GM23248 (cell line): ENCODE measurements around the gene SMARCA2. TPM values are rescaled to one million over a fixed set of nuclear protein-coding genes. Genes with fewer than 3 reads are reported as not detected.

Source experiments
- DNase-seq: peaks from one replicate; pipeline ENCODE4 v3.0.0-alpha.2; 2015
- H2AFZ ChIP-seq: fragments of 200-600 bp; sonication (generic); 2 replicates; pipeline ENCODE4 v1.6.1; 2016; ENCODE audit warnings: antibody characterized with exemption
- H3F3A ChIP-seq: fragments of 200-600 bp; sonication (generic); 2 replicates; pipeline ENCODE4 v1.6.1; 2016; ENCODE audit warnings: mild to moderate bottlenecking, antibody characterized with exemption, mixed run types; ENCODE audit not compliant: insufficient read depth
- H3K27ac ChIP-seq: fragments of 200-600 bp; sonication (generic); 2 replicates; pipeline ENCODE4 v1.5.1; 2016; ENCODE audit warnings: mild to moderate bottlenecking
- H3K27me3 ChIP-seq: fragments of 200-600 bp; sonication (generic); replicated peaks from 2 replicates; pipeline ENCODE4 v1.6.1; 2016; ENCODE audit warnings: mild to moderate bottlenecking; ENCODE audit not compliant: insufficient read depth
- H3K36me3 ChIP-seq: fragments of 200-600 bp; sonication (generic); 2 replicates; pipeline ENCODE4 v1.6.1; 2016; ENCODE audit warnings: low read depth, mild to moderate bottlenecking
- H3K4me1 ChIP-seq: fragments of 200-600 bp; sonication (generic); 2 replicates; pipeline ENCODE4 v1.6.1; 2016; ENCODE audit warnings: mild to moderate bottlenecking; ENCODE audit not compliant: insufficient read depth
- H3K4me2 ChIP-seq: fragments of 200-600 bp; sonication (generic); one replicate; pipeline ENCODE4 v1.6.1; 2016; ENCODE audit warnings: mild to moderate bottlenecking; ENCODE audit not compliant: unreplicated experiment
- H3K4me3 ChIP-seq: fragments of 200-600 bp; sonication (generic); 2 replicates; pipeline ENCODE4 v1.5.1; 2016; ENCODE audit warnings: mild to moderate bottlenecking
- H3K79me2 ChIP-seq: fragments of 200-600 bp; sonication (generic); 2 replicates; pipeline ENCODE4 v1.6.1; 2016; ENCODE audit warnings: mild to moderate bottlenecking; ENCODE audit not compliant: insufficient read depth
- H3K9ac ChIP-seq: fragments of 200-600 bp; sonication (generic); 2 replicates; pipeline ENCODE4 v1.6.1; 2016; ENCODE audit warnings: mild to moderate bottlenecking
- H3K9me2 ChIP-seq: fragments of 200-600 bp; sonication (generic); 2 replicates; pipeline ENCODE4 v1.6.1; 2016; ENCODE audit warnings: mixed run types, mild to moderate bottlenecking, moderate library complexity; ENCODE audit not compliant: insufficient read depth
- H3K9me3 ChIP-seq: fragments of 200-600 bp; sonication (generic); one replicate; pipeline ENCODE4 v1.6.1; 2017; ENCODE audit warnings: low read depth
- H4K20me1 ChIP-seq: fragments of 200-600 bp; sonication (generic); 2 replicates; pipeline ENCODE4 v1.6.0; 2016; ENCODE audit not compliant: insufficient read depth
- EZH2 ChIP-seq: fragments of 200-600 bp; sonication (generic); IDR thresholded peaks from 2 replicates; pipeline ENCODE4 v1.6.1; 2018; ENCODE audit warnings: antibody characterized with exemption, mild to moderate bottlenecking; ENCODE audit not compliant: insufficient read depth, poor library complexity, severe bottlenecking
- EZH2phosphoT487 ChIP-seq: fragments of 200-600 bp; sonication (generic); IDR thresholded peaks from 2 replicates; pipeline ENCODE4 v1.6.1; 2018; ENCODE audit warnings: antibody characterized with exemption, moderate library complexity, mild to moderate bottlenecking, low read depth; ENCODE audit not compliant: insufficient read depth
- WGBS, 2 experiments: methylation state at CpG; one replicate each; pipeline ENCODE4 v1.1.6; 2015 to 2017; ENCODE audit warnings: low lambda C conversion rate in 2 of 2, low coverage in 1 of 2; ENCODE audit errors: missing lambda C conversion rate in 2 of 2; 5-methylcytosine and 5-hydroxymethylcytosine counted together
- in situ Hi-C: fragments of 300-500 bp; cut with MboI; formaldehyde crosslinking; loops from 2 replicates; pipeline ENCODE4 v1.15.0; 2020
- polyA plus RNA-seq: library from polyadenylated mRNA; unstranded; fragments of >200 nt; fragmentation: Nextera tagmentation; extraction: Ambion mirVana; gene quantifications from 2 replicates; pipeline ENCODE4 v1.2.1, GENCODE V29; 2016
- total RNA-seq: library from RNA; depleted of rRNA; stranded (reverse); fragments of >200 nt; shearing (Covaris generic); gene quantifications from 2 replicates; pipeline ENCODE4 v1.2.3, GENCODE V29; 2014

The SMARCA2 gene
- total and polyA plus RNA-seq, 2 experiments from 2014 or later, result 26.7 to 47.4 TPM

DNA sequence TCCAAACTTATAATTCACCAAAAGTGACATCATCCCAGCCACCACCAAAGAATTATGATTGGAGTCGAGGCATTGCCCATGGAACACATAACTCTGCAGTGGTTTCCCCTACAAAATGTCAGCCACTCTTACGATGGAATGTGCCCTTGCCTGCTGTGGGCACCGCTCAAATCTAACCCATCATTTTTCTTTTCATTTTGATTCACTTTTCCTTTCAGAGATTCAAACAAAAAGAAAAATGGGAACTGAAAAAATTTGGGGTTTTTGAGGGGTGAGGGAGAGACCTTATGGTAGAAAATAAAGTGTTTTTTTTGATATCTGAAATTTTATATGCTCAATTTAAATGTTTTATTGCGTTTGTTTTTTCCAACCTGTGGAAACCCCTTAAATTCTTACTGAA is 28.1 kb downstream of the SMARCA2 start:
- in situ Hi-C loops, result no loop called here
- Histone ChIP-seq H3F3A (no peaks in the 10 kb centered on the region), H3K4me2 (no peak overlapping the region), H3K27me3 (no peaks in the 10 kb centered on the region), H3K36me3 (peaks cover 22% of the 10 kb centered on the region; the same call in 1 of the 2 replicates), H3K79me2 (peaks cover 13% of the 10 kb centered on the region; the same call in 1 of the 2 replicates), H2AFZ (no peak overlapping the region), H3K9ac (no peak overlapping the region), H3K4me1 (peaks cover 1% of the 10 kb centered on the region; the same call in 1 of the 2 replicates), H3K9me2 (no peaks in the 10 kb centered on the region), H3K4me3 (no peak overlapping the region), H3K27ac (no peak overlapping the region), H4K20me1 (no peaks in the 10 kb centered on the region), H3K9me3 (no peaks in the 10 kb centered on the region)
- TF ChIP-seq EZH2, result no peak
- no peak for TF ChIP-seq EZH2phosphoT487
- DNase-seq, result no peak
- 74 to 76% methylated on average over 4 of the region's 4 CpGs for WGBS, 2 experiments

DNA sequence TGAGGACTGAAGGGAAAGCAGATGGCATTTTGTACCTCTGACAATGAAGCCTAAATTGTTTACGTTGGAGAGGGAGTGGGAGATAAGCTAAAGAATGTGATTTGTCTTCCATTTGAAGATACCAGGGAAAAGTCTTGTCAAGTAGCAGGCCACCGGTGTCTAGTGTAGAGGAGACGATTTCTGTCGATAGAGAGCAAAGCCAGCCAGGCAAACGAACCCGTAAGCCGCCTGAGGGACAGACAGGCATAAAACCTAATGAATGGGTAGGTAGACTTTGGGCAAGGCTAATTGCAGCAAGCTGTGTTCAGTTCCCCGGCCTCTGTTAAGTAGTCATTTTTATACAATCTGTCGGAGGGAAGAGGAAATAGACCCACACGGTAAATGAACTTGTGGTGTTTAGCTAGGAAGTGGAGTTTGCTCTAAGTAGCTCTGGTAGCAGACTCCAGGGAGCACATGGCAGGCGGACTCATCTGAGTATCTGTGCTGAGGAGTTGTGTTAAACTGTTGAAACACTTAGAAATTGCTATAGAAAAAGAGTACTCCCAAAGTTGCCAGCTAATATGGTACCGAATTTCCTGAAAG is 28.8 kb downstream of the SMARCA2 start:
- in situ Hi-C loops, result no loop called here
- no peak overlapping the region for H3K4me3 ChIP-seq
- H3K79me2 ChIP-seq, result peaks cover 6% of the 10 kb centered on the region; the same call in 1 of the 2 replicates
- no peaks in the 10 kb centered on the region for H3K27me3 ChIP-seq
- no peaks in the 10 kb centered on the region for H3K4me1 ChIP-seq
- TF ChIP-seq EZH2phosphoT487 (no peak), EZH2 (no peak)
- no peak for DNase-seq
- WGBS, 2 experiments, result 92 to 96% methylated on average over 12 of the region's 12 CpGs
- no peak overlapping the region for H3K27ac ChIP-seq
- H4K20me1 ChIP-seq, result no peaks in the 10 kb centered on the region
- no peak overlapping the region for H2AFZ ChIP-seq
- H3K36me3 ChIP-seq, result peaks cover 22% of the 10 kb centered on the region; the same call in 1 of the 2 replicates
- no peak overlapping the region for H3K9ac ChIP-seq
- no peaks in the 10 kb centered on the region for H3K9me3 ChIP-seq
- H3F3A ChIP-seq, result no peaks in the 10 kb centered on the region
- no peak overlapping the region for H3K4me2 ChIP-seq
- H3K9me2 ChIP-seq, result no peaks in the 10 kb centered on the region

DNA sequence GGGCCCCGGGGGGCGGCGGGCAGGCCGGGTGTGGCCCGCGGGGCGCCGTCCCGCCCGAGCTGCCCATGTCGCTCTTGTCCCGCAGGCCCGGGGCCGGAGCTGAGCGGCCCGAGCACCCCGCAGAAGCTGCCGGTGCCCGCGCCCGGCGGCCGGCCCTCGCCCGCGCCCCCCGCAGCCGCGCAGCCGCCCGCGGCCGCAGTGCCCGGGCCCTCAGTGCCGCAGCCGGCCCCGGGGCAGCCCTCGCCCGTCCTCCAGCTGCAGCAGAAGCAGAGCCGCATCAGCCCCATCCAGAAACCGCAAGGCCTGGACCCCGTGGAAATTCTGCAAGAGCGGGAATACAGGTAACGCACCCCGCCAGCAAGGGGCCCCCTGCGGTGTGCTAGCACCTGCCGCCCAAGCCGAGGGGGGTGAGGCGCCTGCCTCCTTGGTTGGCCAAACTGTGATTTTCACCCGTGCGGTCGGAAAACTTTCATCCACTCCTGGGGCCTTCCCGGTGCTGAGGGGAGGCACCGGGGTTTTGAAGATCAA is 32.1 kb downstream of the SMARCA2 start:
- Histone ChIP-seq H3K27me3 (no peaks in the 10 kb centered on the region), H3K4me3 (no peak overlapping the region), H2AFZ (no peak overlapping the region), H3K27ac (no peak overlapping the region), H3F3A (no peaks in the 10 kb centered on the region), H3K4me1 (peaks cover 7% of the 10 kb centered on the region; the same call in 1 of the 2 replicates), H3K79me2 (peaks cover 6% of the 10 kb centered on the region; the same call in 1 of the 2 replicates), H3K9me3 (no peaks in the 10 kb centered on the region), H3K9me2 (no peaks in the 10 kb centered on the region), H4K20me1 (no peaks in the 10 kb centered on the region), H3K4me2 (no peak overlapping the region), H3K36me3 (0 out of 2 replicates have a peak, but pooled peaks cover 11% of the 10 kb centered on the region), H3K9ac (no peak overlapping the region)
- no peak for TF ChIP-seq EZH2phosphoT487
- TF ChIP-seq EZH2, result no peak
- no peak for DNase-seq
- 89 to 90% methylated on average over 35 to 54 of the region's 54 CpGs for WGBS, 2 experiments
- in situ Hi-C loops, result no loop called here

DNA sequence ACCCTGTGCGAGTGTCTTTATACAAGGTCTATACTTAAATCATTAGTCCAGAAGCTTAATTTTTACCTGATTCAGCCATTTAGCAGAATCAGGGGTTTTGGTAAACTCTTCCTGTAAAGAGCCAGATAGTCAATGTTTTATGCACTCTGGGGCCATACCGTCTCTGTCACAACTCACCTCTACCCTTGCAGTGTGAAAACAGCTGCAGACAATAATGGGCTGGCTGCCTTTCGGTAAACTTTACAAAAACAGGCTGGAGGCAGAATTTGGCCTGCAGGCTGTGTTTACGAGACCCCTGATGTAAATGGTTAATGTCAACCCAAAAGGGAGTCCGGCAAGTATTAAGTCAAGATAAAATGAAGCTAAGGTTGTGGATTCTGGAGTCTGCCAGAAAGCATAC is 32.8 kb downstream of the SMARCA2 start:
- no peaks in the 10 kb centered on the region for H3K27me3 ChIP-seq
- 96 to 97% methylated on average over 5 of the region's 5 CpGs for WGBS, 2 experiments
- H3F3A ChIP-seq, result peaks cover 3% of the 10 kb centered on the region; the same call in 1 of the 2 replicates
- no peak overlapping the region for H2AFZ ChIP-seq
- 0 out of 2 replicates have a peak, but pooled peaks cover 11% of the 10 kb centered on the region for H3K36me3 ChIP-seq
- H4K20me1 ChIP-seq, result no peaks in the 10 kb centered on the region
- H3K9ac ChIP-seq, result no peak overlapping the region
- in situ Hi-C loops, result no loop called here
- H3K4me3 ChIP-seq, result no peak overlapping the region
- peaks cover 7% of the 10 kb centered on the region; the same call in 1 of the 2 replicates for H3K4me1 ChIP-seq
- H3K27ac ChIP-seq, result no peak overlapping the region
- H3K9me3 ChIP-seq, result no peaks in the 10 kb centered on the region
- H3K4me2 ChIP-seq, result no peak overlapping the region
- H3K79me2 ChIP-seq, result peaks cover 6% of the 10 kb centered on the region; the same call in 1 of the 2 replicates
- no peak for DNase-seq
- no peak for TF ChIP-seq EZH2
- TF ChIP-seq EZH2phosphoT487, result no peak
- no peaks in the 10 kb centered on the region for H3K9me2 ChIP-seq
